ENCODE data around the gene PIK3CB.

Gene PIK3CB

GRCh38 chr3:138778643-138779042 lies 56.1 kb downstream of the PIK3CB start:
- TF ChIP-seq, protein P1, sequence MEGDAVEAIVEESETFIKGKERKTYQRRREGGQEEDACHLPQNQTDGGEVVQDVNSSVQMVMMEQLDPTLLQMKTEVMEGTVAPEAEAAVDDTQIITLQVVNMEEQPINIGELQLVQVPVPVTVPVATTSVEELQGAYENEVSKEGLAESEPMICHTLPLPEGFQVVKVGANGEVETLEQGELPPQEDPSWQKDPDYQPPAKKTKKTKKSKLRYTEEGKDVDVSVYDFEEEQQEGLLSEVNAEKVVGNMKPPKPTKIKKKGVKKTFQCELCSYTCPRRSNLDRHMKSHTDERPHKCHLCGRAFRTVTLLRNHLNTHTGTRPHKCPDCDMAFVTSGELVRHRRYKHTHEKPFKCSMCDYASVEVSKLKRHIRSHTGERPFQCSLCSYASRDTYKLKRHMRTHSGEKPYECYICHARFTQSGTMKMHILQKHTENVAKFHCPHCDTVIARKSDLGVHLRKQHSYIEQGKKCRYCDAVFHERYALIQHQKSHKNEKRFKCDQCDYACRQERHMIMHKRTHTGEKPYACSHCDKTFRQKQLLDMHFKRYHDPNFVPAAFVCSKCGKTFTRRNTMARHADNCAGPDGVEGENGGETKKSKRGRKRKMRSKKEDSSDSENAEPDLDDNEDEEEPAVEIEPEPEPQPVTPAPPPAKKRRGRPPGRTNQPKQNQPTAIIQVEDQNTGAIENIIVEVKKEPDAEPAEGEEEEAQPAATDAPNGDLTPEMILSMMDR (IDR thresholded peaks at IDR 0.05; ENCODE audit: extremely low read depth, missing control alignments) = no peak
- no peak for DNase-seq (ENCODE audit: low spot score)

DNA sequence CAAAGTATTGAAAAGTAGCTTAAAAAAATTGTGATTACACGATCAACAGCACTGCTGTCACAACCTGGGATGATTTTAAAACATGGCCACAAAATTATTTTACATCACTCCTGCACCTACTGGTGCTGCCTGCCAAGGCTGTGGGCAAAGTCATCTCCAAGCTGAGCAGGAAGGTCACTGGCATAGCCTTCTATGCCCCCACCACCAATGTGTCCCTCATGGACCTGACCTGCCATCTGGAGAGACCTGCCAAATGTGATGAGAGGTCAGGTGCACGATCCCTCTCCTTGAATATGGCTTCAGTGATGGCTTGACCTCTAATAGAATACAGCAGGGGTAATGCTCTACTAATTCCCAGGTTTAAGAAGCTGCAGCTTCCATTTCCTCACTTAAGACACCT lies 57.8 kb downstream of the PIK3CB start:
- TF ChIP-seq, protein P1 (IDR thresholded peaks at IDR 0.05; ENCODE audit: extremely low read depth, missing control alignments) = no peak
- DNase-seq (ENCODE audit: low spot score) = no peak

- DNase-seq (ENCODE audit: low spot score) = no peak
- TF ChIP-seq, protein P1 (IDR thresholded peaks at IDR 0.05; ENCODE audit: extremely low read depth, missing control alignments) = no peak
Measured at GRCh38 chr3:138775254-138775595, 59.5 kb downstream of the PIK3CB start.

GRCh38 chr3:138774529-138775253 lies 60.0 kb downstream of the PIK3CB start:
- DNase-seq (ENCODE audit: low spot score) = no peak
- TF ChIP-seq, protein P1 (IDR thresholded peaks at IDR 0.05; ENCODE audit: extremely low read depth, missing control alignments) = no peak

DNA sequence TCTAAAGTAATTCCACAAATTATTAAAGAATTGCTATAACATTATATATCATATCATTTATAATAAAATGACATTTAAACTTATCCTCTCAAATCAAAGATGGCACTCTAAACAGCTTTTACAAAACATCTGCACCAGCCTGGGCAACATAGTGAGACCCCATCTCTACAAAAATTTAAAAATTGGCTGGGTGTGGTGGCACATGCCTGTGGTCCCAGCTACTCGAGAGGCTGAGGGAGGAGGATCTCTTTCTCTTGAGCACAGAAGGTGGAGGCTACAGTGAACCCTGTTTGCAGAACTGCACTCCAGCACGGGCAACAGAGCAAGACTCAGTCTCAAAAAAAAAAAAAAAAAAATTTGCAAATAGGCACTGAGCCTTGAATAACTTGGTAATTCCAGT lies 63.1 kb downstream of the PIK3CB start:
- DNase-seq (ENCODE audit: low spot score) = no peak
- TF ChIP-seq, protein P1 (IDR thresholded peaks at IDR 0.05; ENCODE audit: extremely low read depth, missing control alignments) = no peak

- no peak for DNase-seq (ENCODE audit: low spot score)
- TF ChIP-seq, protein P1 (IDR thresholded peaks at IDR 0.05; ENCODE audit: extremely low read depth, missing control alignments) = no peak
Measured at GRCh38 chr3:138769616-138770015, 65.1 kb downstream of the PIK3CB start.

- TF ChIP-seq, protein P1 (IDR thresholded peaks at IDR 0.05; ENCODE audit: extremely low read depth, missing control alignments) = no peak
- DNase-seq (ENCODE audit: low spot score) = no peak
Measured at GRCh38 chr3:138768946-138769345, 65.8 kb downstream of the PIK3CB start.
